Brain microvascular endothelial cell (primary cell): ENCODE measurements around the gene JPH4.

Source experiments
- DNase-seq: peaks from one replicate; pipeline ENCODE4 v3.0.0-alpha.2; 2020
- H3K27ac ChIP-seq: fragments of 250-450 bp; sonication (Bioruptor Pico); 2 replicates; pipeline ENCODE4 v1.5.1; 2020; ENCODE audit warnings: mild to moderate bottlenecking, moderate library complexity
- H3K27me3 ChIP-seq: fragments of 250-450 bp; sonication (Bioruptor Pico); replicated peaks from 2 replicates; pipeline ENCODE4 v1.5.1; 2020; ENCODE audit warnings: mild to moderate bottlenecking
- H3K36me3 ChIP-seq: fragments of 250-450 bp; sonication (Bioruptor Pico); replicated peaks from 2 replicates; pipeline ENCODE4 v1.5.1; 2020; ENCODE audit warnings: mild to moderate bottlenecking
- H3K4me3 ChIP-seq: 2 replicates; pipeline ENCODE4 v1.5.1; 2011; ENCODE audit warnings: low read depth, mild to moderate bottlenecking, control low read depth, low read length, moderate library complexity
- CTCF ChIP-seq: IDR thresholded peaks from 2 replicates; pipeline ENCODE4 v1.5.1; 2011; ENCODE audit warnings: low read depth, mild to moderate bottlenecking, moderate library complexity, low read length, control low read depth, inconsistent platforms; ENCODE audit errors: missing control alignments
- in situ Hi-C: cut with HindIII; loops from 2 replicates; pipeline ENCODE4 v1.10.0; 2017; ENCODE audit warnings: low sequenced_read_pairs, low pct_ligation_motif_present

JPH4 gene

GRCh38 chr14:23622990-23623389 is 44.4 kb upstream of the JPH4 start:
- no peak for DNase-seq
- no peak for TF ChIP-seq CTCF
- in situ Hi-C loops = no loop called here

GRCh38 chr14:23621932-23622730 is 43.5 kb upstream of the JPH4 start:
- in situ Hi-C loops = no loop called here
- Histone ChIP-seq H3K36me3 (no peaks in the 10 kb centered on the region), H3K27ac (no peak overlapping the region), H3K27me3 (no peaks in the 10 kb centered on the region), H3K4me3 (no peak overlapping the region)
- no peak for TF ChIP-seq CTCF
- no peak for DNase-seq

More at GRCh38 chr14:23622990-23623389, 44.4 kb upstream of the JPH4 start:
- H3K27me3 ChIP-seq = no peaks in the 10 kb centered on the region
- no peak overlapping the region for H3K27ac ChIP-seq
- H3K36me3 ChIP-seq = no peaks in the 10 kb centered on the region
- no peak overlapping the region for H3K4me3 ChIP-seq

GRCh38 chr14:23621204-23621931 is 42.8 kb upstream of the JPH4 start:
- in situ Hi-C loops = no loop called here
- H3K27me3 ChIP-seq = no peaks in the 10 kb centered on the region
- no peak for TF ChIP-seq CTCF
- H3K27ac ChIP-seq = no peak overlapping the region
- H3K36me3 ChIP-seq = no peaks in the 10 kb centered on the region
- H3K4me3 ChIP-seq = no peak overlapping the region
- DNase-seq = no peak

- Histone ChIP-seq H3K4me3 (no peak overlapping the region), H3K27ac (no peak overlapping the region), H3K27me3 (no peaks in the 10 kb centered on the region), H3K36me3 (no peaks in the 10 kb centered on the region)
- DNase-seq = no peak
- in situ Hi-C loops = no loop called here
- no peak for TF ChIP-seq CTCF
Observed at GRCh38 chr14:23620177-23620702, 41.6 kb upstream of the JPH4 start.

- no peak for DNase-seq
- H3K36me3 ChIP-seq = no peaks in the 10 kb centered on the region
- H3K27me3 ChIP-seq = no peaks in the 10 kb centered on the region
- TF ChIP-seq CTCF = no peak
- no peak overlapping the region for H3K27ac ChIP-seq
- in situ Hi-C loops = no loop called here
- no peak overlapping the region for H3K4me3 ChIP-seq
Observed at GRCh38 chr14:23618415-23618988, 39.9 kb upstream of the JPH4 start.
